ENCODE data around the gene MAPK1IP1L. TPM values are rescaled to one million over a fixed set of nuclear protein-coding genes. Genes with fewer than 3 reads are reported as not detected.

Gene MAPK1IP1L
- polyA plus RNA-seq, 1 donor: 66.6 TPM

GRCh38 chr14:55097881-55098560 lies 46.6 kb downstream of the MAPK1IP1L start:
- no peak for DNase-seq

DNA sequence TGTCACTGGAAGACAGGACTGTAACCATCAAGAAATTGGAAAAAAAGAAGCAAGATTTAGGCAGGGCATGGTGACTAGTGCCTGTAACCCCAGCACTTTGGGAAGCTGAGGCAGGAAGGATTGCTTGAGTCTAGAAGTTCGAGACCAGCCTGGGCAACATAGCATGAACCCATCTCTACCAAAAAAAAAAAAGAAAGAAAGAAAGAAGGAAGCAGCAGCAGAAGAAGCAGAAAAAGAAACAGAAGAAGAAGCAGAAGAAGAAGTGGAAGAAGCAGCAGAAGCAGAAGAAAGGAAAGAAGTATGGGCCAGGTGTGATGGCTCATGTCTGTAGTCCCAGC lies 47.1 kb downstream of the MAPK1IP1L start:
- no peak for DNase-seq

- peak; percentile 83 for DNase-seq
Observed at GRCh38 chr14:55099756-55100155, 48.3 kb downstream of the MAPK1IP1L start.

DNA sequence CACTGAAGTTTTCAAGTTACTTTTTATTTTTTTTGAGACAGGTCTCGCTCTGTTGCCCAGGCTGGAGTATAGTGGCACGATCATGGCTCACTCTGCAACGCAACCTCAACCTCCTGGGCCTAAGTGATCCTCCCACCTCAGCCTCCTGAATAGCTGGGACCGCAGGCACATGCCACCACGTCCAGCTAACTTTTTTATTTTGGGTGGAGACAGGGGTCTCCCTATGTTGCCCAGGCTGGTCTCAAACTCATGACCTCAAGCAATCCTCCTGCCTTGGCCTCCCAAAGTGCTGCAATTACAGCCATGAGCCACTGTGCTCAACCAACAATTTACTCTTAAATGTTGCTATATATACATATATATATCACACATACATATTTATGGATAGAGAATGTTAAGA lies 50.3 kb downstream of the MAPK1IP1L start:
- DNase-seq: no peak

DNA sequence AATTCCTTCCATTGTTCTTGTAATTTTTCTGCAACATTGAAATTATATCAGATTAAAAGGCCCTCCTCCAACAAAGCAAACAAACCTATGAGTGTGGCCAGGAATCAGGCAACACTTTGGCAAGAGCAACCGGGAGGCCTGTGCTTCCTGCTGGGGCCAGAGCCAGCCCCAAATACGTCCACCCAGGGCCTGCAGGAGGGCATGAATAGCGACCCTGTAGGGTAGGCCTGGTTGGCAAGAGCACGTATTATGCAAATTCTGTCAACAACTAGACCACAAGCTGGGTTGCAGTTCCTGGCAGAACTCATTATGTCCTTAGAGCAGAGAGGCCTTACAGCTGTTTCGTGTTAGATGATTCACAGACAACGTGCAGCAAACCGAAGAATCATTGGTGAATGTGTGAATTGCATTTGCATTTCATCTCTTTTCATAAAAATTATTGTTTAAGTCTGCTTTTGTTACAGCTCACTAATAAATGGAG lies 50.7 kb downstream of the MAPK1IP1L start:
- DNase-seq: peak; percentile 75

DNA sequence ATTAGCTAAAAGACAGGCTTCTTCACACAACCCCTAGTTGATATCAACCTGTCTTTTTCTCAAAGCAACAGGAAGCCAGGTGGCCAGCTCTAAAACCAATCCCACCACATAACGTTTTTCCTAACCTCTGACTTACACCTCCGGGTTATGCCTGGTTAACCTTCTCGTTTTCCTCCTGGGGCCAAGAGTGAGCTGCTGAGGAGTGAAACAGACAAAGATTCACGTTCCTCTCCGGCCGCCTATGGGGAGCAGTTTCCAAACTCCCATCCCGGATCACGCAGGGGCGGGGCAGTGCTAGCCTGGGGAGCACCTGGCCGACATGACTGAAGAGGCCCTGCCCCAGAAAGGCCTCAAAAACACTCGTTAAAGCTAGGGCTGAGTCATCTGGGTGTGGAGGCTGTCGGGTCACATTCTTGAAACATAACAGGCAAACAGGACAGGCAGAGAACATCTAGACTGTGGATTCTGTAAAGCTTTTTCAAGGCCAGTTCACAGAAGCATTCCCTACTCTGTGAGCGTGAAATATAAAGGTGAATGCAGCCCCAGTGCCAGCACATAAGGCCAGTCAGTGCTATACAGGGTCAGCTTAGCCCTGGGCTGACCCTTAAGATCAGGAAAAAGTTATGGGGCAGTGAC lies 51.7 kb downstream of the MAPK1IP1L start:
- peak; percentile 63 for DNase-seq

DNA sequence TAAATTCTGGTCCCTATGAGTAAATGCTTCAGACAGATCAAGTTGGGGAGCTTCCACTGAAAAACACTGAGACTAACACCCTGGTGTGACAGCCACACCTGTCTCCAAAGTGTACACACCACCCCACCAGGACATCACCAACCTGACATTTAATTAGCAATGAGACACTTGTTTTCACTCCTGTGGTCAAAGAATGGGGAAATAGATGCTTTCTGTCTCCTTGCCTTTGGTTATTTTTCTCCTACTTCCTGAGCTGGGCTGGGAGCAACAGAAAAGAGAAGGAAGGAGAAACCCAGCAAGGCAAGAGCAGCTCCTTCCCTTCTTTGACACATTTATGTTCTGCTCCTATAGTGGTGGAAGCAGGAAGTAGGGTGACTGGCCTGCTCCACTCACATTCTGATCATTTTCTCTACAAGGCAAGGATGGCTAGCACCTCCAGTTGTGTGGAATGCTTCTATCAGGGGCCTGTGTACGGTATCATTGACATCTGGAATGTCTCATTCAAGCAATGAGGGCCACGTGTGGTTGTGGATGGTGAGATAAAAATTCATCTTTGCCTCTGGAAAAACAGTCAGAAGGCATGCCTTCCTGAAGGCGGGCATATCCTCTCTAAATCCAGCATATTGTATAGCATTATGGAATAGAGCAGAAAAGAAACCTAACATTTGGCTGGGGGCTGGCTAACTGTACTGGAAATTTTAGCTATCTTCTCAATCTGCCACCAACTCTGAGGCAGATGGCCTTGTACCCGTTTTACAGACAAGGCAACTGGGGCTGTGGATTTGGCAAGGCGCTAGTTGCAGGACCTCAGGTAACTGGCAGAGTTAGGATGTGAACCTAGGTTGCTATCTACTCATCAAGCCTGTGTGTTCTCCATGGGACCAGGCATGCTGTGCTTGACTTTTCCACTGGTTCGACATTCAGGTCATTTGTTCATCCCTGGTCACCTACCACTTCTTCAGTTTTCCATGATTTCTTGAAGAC lies 52.8 kb downstream of the MAPK1IP1L start:
- DNase-seq: no peak

DNA sequence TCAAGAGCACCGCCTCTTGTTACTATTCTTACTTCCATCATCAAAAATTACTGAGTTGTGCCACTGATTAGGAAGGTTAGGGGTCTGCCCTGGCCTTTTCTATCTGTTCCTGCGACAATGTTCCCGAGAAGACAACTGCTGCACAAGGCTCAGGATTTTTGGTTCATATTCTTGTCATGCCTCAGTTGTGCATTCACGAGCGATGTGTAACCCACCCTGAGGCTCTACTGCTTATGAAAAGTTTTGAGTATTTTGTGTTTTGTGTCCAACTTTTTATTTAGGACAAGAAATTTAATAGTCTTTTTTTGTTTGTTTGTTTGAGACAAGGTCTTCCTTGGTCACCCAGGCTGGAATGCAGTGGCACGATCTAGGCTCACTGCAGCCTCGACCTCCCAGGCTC lies 54.5 kb downstream of the MAPK1IP1L start:
- DNase-seq: no peak

DNA sequence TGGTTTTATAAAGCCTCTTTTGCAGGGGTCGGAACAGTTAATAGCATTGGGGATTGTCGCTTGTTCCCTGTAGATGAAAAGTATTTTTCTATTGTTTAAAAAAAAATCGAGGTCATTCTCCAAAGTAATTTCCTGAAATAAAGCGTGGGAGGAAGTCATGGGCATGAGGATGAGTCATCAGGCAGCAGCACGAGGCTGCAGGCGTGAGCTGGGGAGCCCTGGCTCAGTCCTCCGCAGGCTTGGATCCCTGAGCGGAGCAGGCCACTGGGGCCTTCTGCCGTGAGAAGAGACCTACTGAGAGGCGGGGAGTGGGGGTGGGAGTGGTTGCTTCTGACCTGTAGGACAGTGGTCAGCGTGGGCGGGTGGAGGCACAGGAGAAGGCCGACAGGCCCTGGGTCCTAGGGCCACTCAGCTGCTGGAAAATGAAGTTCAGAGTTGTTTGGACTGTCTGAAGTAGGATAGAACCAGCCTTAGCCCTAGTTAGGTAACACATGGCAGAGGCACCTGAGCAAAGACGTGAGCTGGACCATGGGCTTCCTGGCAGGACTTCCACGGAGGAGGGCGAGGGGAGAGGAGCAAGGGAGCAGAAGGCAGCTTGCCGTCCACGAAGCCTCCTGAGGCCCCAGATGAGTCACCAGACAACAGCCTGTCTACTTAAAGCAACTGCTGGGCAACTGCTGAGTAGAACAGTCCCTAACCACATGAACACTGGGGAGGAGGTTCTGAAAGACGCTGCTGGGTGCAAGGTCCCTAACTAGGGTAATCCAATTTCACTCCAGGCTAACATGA lies 56.5 kb downstream of the MAPK1IP1L start:
- peak; percentile 79 for DNase-seq

DNA sequence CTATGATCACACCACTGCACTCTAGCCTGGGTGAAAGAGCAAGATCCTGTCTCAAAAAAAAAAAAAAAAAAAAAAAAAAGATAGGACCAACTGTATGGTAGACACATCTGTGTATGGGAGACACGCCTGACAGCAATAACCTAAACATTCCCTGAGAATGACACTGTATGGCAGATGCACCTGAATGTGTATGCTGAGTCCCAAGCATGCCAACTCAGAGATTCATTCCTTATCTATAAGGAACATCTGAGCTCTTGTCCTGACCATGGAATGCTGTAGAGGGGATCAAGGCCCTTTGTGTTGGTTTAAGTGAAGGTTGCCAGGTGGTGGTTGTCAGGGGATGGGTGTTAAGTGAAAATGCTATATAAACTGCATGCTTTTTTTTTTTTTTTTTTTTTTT lies 58.4 kb downstream of the MAPK1IP1L start:
- DNase-seq: no peak

DNA sequence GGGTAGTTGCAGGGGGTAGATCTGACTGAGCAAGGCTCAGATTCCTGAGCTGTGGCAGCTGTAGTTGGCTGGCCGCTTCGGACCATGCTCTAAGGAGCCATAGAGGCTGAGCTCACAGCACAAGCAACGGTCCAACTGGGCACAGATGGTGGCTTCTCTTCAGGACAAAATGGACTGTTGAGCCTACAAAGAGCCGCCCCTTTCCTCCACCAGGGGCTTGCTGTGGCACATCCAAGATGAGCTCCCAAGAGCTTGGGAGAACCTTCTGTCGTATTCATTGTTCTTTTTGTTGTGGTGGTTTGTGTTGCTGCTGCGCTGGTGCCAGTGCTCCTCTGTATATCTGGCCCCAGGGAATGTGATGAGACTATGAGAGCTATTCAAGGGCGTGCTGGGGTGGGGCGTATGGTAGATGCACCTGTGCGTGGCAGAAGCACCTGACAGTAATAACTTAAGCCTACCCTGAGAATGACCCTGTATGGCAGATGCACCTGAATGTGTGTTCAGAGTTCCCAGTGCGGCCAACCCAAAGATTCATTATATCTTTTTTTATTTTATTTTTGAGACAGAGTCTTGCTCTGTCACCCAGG lies 59.8 kb downstream of the MAPK1IP1L start:
- no peak for DNase-seq

DNA sequence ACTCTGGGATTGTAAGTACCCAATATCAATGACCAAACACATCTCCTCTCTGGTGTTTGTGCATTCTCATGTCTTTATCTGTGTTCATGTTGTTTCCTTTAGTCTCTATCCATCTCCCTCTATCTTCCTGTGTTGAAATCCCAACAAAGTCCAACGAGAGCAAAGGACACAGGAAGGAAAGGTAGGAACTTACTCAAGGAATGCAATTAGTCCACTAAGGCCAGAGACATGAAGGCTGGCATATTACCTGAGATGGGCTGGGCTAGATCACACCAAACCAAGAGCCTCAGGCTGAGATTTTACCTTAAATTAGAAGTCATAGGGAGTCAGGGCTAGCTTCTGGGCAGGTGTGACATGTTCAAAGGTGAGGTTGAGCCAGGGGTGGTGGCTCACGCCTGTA lies 63.3 kb downstream of the MAPK1IP1L start:
- DNase-seq: no peak

DNA sequence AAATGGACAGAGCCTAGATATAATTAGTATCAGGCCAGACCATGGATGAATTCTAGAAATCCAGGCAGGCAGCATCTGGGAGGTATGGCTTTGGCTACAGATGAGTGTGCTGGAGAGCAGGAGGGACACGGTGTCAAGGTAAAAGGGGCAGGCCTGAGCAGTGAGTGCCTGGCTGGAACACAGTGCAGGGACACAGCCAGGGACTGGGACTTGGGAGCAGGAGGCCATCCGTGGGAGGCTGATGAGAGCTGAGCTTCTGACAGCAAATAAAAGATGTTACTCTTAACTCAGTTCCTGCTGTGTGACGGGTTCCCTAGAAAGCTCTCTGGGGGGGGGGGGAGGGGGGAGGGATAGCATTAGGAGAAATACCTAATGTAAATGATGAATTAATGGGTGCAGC lies 64.0 kb downstream of the MAPK1IP1L start:
- no peak for DNase-seq

- DNase-seq: no peak
Observed at GRCh38 chr14:55115861-55116245, 64.4 kb downstream of the MAPK1IP1L start.

DNA sequence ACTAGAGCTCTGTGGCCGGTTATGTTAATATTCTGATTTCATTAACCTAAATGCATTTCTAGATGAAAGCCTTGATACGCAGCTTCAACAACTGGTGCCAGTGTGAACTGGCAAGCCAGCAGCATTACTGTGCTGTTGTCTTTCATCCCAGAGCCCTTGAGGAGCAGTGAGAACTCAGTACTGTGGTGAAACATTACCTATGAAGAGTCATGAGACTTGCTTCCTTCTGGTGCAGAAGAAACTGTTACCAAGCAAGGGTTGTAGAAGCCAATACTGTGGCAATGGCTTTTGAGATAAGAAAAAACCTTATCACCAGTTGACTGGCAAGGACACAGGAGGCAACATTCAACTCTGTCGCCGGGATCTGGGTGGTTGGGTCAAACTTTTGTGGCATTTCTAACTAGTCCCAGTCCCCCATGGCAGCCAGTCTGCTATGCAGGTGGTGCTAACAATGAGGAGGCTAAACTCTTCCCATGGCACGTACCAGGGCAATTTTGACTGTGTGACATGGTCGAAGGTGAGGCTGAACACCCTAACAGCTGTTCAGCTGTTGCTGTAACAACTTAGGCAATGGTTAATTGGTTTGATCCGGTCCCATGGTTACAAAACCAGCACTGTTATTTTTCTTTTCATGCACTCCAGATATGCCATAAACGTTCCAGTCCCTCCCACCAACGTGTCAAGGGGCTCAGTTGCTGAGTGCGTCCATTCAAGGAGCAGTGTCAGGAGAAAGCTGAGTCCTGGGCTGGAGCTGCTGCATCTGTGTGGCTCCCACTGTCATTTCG lies 65.0 kb downstream of the MAPK1IP1L start:
- DNase-seq: no peak

DNA sequence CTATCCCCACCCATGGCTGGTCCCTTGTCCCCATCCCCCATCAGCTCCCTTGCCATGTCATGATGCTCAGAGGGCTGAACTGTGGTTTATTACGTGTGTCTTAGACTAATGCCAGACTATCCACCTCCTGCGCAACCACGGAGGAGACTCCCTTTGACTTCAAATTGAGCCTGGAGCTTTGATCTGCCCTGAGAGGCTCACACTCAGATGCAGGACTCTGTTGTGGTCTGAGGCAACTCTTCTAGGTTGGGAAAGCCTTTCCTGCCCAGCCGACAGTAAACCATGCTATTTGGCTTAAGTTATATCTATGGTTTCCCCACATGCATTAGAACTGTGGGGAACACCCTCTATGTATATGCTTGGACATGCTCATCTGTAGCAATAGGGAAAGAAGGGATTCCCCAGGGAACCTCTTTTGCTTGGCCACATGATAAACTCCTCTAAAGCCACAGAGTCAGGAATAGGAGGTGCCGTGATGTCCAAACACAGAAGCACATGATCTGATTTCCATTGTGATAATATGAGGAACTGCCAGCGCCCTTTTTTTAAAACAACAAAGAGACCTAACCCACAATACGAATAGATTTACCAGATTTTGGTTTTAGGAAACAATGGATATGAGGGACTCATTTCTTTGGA lies 66.5 kb downstream of the MAPK1IP1L start:
- no peak for DNase-seq

DNA sequence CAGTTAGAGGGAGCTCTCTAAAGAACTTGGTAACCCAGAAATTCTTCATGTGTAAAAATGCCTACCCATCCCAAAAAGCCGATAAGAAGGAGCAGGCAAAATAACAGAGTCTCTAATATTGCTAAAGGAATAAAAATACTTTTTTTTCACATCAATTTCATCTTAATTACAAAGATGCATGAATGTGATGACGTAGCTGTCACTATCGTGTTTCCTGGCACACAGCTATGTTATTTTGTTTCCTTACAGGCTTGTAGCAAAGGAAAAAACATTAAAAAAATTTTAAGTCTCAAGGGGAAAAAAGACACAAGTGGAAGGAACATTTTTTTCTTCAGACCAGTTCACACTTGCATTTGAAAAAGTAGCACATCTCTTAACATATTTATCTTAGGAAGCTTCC lies 67.3 kb downstream of the MAPK1IP1L start:
- no peak for DNase-seq

Data from hindlimb muscle (tissue), 1 donor.